CD8-positive, alpha-beta memory T cell (primary cell): ENCODE data around the gene CAMKMT. TPM values are rescaled to one million over a fixed set of nuclear protein-coding genes. Genes with fewer than 3 reads are reported as not detected.
A peak's percentile ranks its signal among the peaks of the same experiment; 100 is the strongest.

Experiments used
- CTCF ChIA-PET: fragments of 350-600 bp; sonication (Branson Sonifier 250); formaldehyde crosslinking; loops from one replicate; lab custom pipeline; 2021; ENCODE audit warnings: antibody characterized with exemption; lab: Charles Lee
- POLR2A ChIA-PET: fragments of 350-600 bp; sonication (Branson Sonifier 250); formaldehyde crosslinking; loops from one replicate; lab custom pipeline; 2021; ENCODE audit warnings: antibody characterized with exemption; lab: Charles Lee
- DNase-seq, 5 donors: peaks; one replicate each; pipeline versions ENCODE4 v3.0.0 to v3.0.0-alpha.2; 2020 to 2022; ENCODE audit warnings: mixed read lengths in 1 of 5
- H3K27ac ChIP-seq: one replicate; pipeline ENCODE4 v1.7.0; 2013; ENCODE audit warnings: low read depth, mild to moderate bottlenecking, low read length, moderate library complexity
- H3K27me3 ChIP-seq: 2 replicates; pipeline ENCODE4 v1.7.0; 2013; ENCODE audit warnings: low read length, mild to moderate bottlenecking; ENCODE audit not compliant: insufficient read depth, poor library complexity, severe bottlenecking
- H3K36me3 ChIP-seq: 2 replicates; pipeline ENCODE4 v1.7.0; 2013; ENCODE audit warnings: mild to moderate bottlenecking, low read length, moderate library complexity; ENCODE audit not compliant: insufficient read depth
- H3K4me1 ChIP-seq: 2 replicates; pipeline ENCODE4 v1.7.0; 2013; ENCODE audit warnings: mild to moderate bottlenecking, low read length, moderate library complexity; ENCODE audit not compliant: insufficient read depth
- H3K4me3 ChIP-seq: 2 replicates; pipeline ENCODE4 v1.7.0; 2013; ENCODE audit warnings: mild to moderate bottlenecking, low read length
- H3K9me3 ChIP-seq: 2 replicates; pipeline ENCODE4 v1.7.0; 2013; ENCODE audit warnings: mild to moderate bottlenecking, low read length
- H3K27ac Mint-ChIP-seq, 8 donors: one replicate each; pipeline ENCODE4 v1.8.0; 2020 to 2021; ENCODE audit warnings: mixed read lengths in 8 of 8, mild to moderate bottlenecking in 6 of 8, inconsistent platforms in 3 of 8, moderate library complexity in 3 of 8
- H3K27me3 Mint-ChIP-seq, 2 donors: one replicate each; pipeline ENCODE4 v1.8.0; 2020 to 2021; ENCODE audit warnings: mixed read lengths in 2 of 2, mild to moderate bottlenecking in 1 of 2, moderate library complexity in 1 of 2
- H3K36me3 Mint-ChIP-seq, 3 donors: one replicate each; pipeline ENCODE4 v1.8.0; 2020 to 2021; ENCODE audit warnings: mixed read lengths in 3 of 3, inconsistent platforms in 1 of 3, mild to moderate bottlenecking in 1 of 3
- H3K4me1 Mint-ChIP-seq, 3 donors: one replicate each; pipeline ENCODE4 v1.8.0; 2020 to 2021; ENCODE audit warnings: mixed read lengths in 3 of 3, inconsistent platforms in 1 of 3, mild to moderate bottlenecking in 1 of 3
- H3K4me3 Mint-ChIP-seq, 7 donors: one replicate each; pipeline ENCODE4 v1.8.0; 2020 to 2021; ENCODE audit warnings: mixed read lengths in 7 of 7, mild to moderate bottlenecking in 6 of 7, moderate library complexity in 4 of 7, inconsistent platforms in 2 of 7
- H3K9me3 Mint-ChIP-seq, 5 donors: one replicate each; pipeline ENCODE4 v1.8.0; 2020 to 2022; ENCODE audit warnings: mixed read lengths in 5 of 5, mild to moderate bottlenecking in 3 of 5, moderate library complexity in 2 of 5, inconsistent platforms in 1 of 5
- polyA plus RNA-seq: library from polyadenylated mRNA; unstranded; fragments of 300-500 nt; fragmentation: Illumina TruSeq; gene quantifications from one replicate; pipeline ENCODE4 v1.2.3, GENCODE V29; 2021
- total RNA-seq, 2 experiments: library from RNA; stranded (reverse); gene quantifications; one replicate each; pipeline ENCODE4 v1.2.3, GENCODE V29; 2021

CAMKMT gene
- total and polyA plus RNA-seq, 3 experiments from 2014 or later: 11.4 to 14.0 (median 11.7) TPM

GRCh38 chr2:44798139-44798659 is 436.5 kb downstream of the CAMKMT start:
- Histone ChIP-seq H3K4me1 (peaks cover 12% of the 10 kb centered on the region), H3K27ac (no peak overlapping the region), H3K4me3 (no peak overlapping the region), H3K36me3 (no peaks in the 10 kb centered on the region), H3K9me3 (no peaks in the 10 kb centered on the region), H3K27me3 (peaks cover 24% of the 10 kb centered on the region)
- H3K4me3 Mint-ChIP-seq: no peak overlapping the region
- DNase-seq: no peak
- peaks cover 0 to 4% (median 1%) of the 10 kb centered on the region in 3 donors for H3K36me3 Mint-ChIP-seq
- peaks cover 2 to 17% (median 8%) of the 10 kb centered on the region in 5 donors for H3K9me3 Mint-ChIP-seq
- CTCF ChIA-PET: no interaction called here
- peak overlapping the region in 1 of 8 donors; percentile 13 for H3K27ac Mint-ChIP-seq
- POLR2A ChIA-PET: no interaction called here
- H3K4me1 Mint-ChIP-seq: peaks cover 4 to 18% (median 6%) of the 10 kb centered on the region in 3 donors
- H3K27me3 Mint-ChIP-seq: peaks cover 44 to 65% of the 10 kb centered on the region in 2 donors

- CTCF ChIA-PET: no interaction called here
- Histone ChIP-seq H3K9me3 (no peaks in the 10 kb centered on the region), H3K4me3 (no peak overlapping the region), H3K27ac (no peak overlapping the region), H3K4me1 (peaks cover 12% of the 10 kb centered on the region), H3K27me3 (peaks cover 24% of the 10 kb centered on the region), H3K36me3 (no peaks in the 10 kb centered on the region)
- H3K9me3 Mint-ChIP-seq: peaks cover 0 to 15% (median 9%) of the 10 kb centered on the region in 5 donors
- peaks cover 4 to 18% (median 6%) of the 10 kb centered on the region in 3 donors for H3K4me1 Mint-ChIP-seq
- no peak overlapping the region for H3K4me3 Mint-ChIP-seq
- H3K36me3 Mint-ChIP-seq: peaks cover 0 to 4% (median 1%) of the 10 kb centered on the region in 3 donors
- POLR2A ChIA-PET: no interaction called here
- no peak overlapping the region for H3K27ac Mint-ChIP-seq
- no peak for DNase-seq
- H3K27me3 Mint-ChIP-seq: peaks cover 48 to 72% of the 10 kb centered on the region in 2 donors
These were observed 437.4 kb downstream of the CAMKMT start for GRCh38 chr2:44799105-44799504.

GRCh38 chr2:44799754-44800153 is 438.0 kb downstream of the CAMKMT start:
- CTCF ChIA-PET: no interaction called here
- DNase-seq: no peak
- Histone ChIP-seq H3K9me3 (no peaks in the 10 kb centered on the region), H3K27ac (no peak overlapping the region), H3K27me3 (peaks cover 24% of the 10 kb centered on the region), H3K36me3 (no peaks in the 10 kb centered on the region), H3K4me1 (peaks cover 12% of the 10 kb centered on the region), H3K4me3 (no peak overlapping the region)
- POLR2A ChIA-PET: no interaction called here
- Mint-ChIP-seq H3K4me1 (peaks cover 4 to 18% (median 6%) of the 10 kb centered on the region in 3 donors), H3K27ac (no peak overlapping the region), H3K36me3 (peaks cover 0 to 4% (median 1%) of the 10 kb centered on the region in 3 donors), H3K9me3 (peaks cover 0 to 15% (median 8%) of the 10 kb centered on the region in 5 donors), H3K27me3 (peaks cover 51 to 79% of the 10 kb centered on the region in 2 donors), H3K4me3 (no peak overlapping the region)

- Histone ChIP-seq H3K4me3 (no peak overlapping the region), H3K27ac (no peak overlapping the region), H3K36me3 (no peaks in the 10 kb centered on the region), H3K4me1 (peaks cover 12% of the 10 kb centered on the region), H3K9me3 (no peaks in the 10 kb centered on the region), H3K27me3 (peaks cover 34% of the 10 kb centered on the region)
- CTCF ChIA-PET: no interaction called here
- no peak for DNase-seq
- Mint-ChIP-seq H3K27me3 (peaks cover 67 to 84% of the 10 kb centered on the region in 2 donors), H3K27ac (no peak overlapping the region), H3K36me3 (peaks cover 0 to 4% (median 1%) of the 10 kb centered on the region in 3 donors), H3K9me3 (peaks cover 0 to 11% (median 4%) of the 10 kb centered on the region in 5 donors), H3K4me3 (peak overlapping the region in 3 of 7 donors; percentile 12 to 61 (median 19)), H3K4me1 (peaks cover 4 to 18% (median 9%) of the 10 kb centered on the region in 3 donors)
- POLR2A ChIA-PET: no interaction called here
These were observed 439.6 kb downstream of the CAMKMT start for GRCh38 chr2:44801289-44801840.

GRCh38 chr2:44801841-44802776 is 440.4 kb downstream of the CAMKMT start:
- peaks cover 12% of the 10 kb centered on the region for H3K4me1 ChIP-seq
- H3K27me3 ChIP-seq: peaks cover 34% of the 10 kb centered on the region
- peaks cover 74 to 91% of the 10 kb centered on the region in 2 donors for H3K27me3 Mint-ChIP-seq
- H3K9me3 ChIP-seq: no peaks in the 10 kb centered on the region
- no peak for DNase-seq
- CTCF ChIA-PET: no interaction called here
- H3K36me3 ChIP-seq: no peaks in the 10 kb centered on the region
- no peak overlapping the region for H3K27ac ChIP-seq
- POLR2A ChIA-PET: no interaction called here
- no peak overlapping the region for H3K4me3 ChIP-seq
- H3K27ac Mint-ChIP-seq: peak overlapping the region in 1 of 8 donors; percentile 65
- H3K4me3 Mint-ChIP-seq: peak overlapping the region in 3 of 7 donors; percentile 50 to 70 (median 53)
- H3K9me3 Mint-ChIP-seq: peaks cover 0 to 11% (median 4%) of the 10 kb centered on the region in 5 donors
- peaks cover 4 to 18% (median 9%) of the 10 kb centered on the region in 3 donors for H3K4me1 Mint-ChIP-seq
- peaks cover 0 to 4% (median 1%) of the 10 kb centered on the region in 3 donors for H3K36me3 Mint-ChIP-seq

GRCh38 chr2:44802777-44803424 is 441.2 kb downstream of the CAMKMT start:
- Histone ChIP-seq H3K27me3 (peaks cover 34% of the 10 kb centered on the region), H3K4me3 (no peak overlapping the region), H3K27ac (no peak overlapping the region), H3K4me1 (peaks cover 12% of the 10 kb centered on the region), H3K36me3 (no peaks in the 10 kb centered on the region), H3K9me3 (no peaks in the 10 kb centered on the region)
- no peak overlapping the region for H3K27ac Mint-ChIP-seq
- ChIA-PET POLR2A (no interaction called here), CTCF (no interaction called here)
- H3K4me3 Mint-ChIP-seq: no peak overlapping the region
- peaks cover 0 to 7% (median 0%) of the 10 kb centered on the region in 5 donors for H3K9me3 Mint-ChIP-seq
- H3K36me3 Mint-ChIP-seq: peaks cover 0 to 4% (median 1%) of the 10 kb centered on the region in 3 donors
- H3K27me3 Mint-ChIP-seq: peaks cover 71 to 90% of the 10 kb centered on the region in 2 donors
- H3K4me1 Mint-ChIP-seq: peaks cover 4 to 18% (median 9%) of the 10 kb centered on the region in 3 donors
- no peak for DNase-seq

GRCh38 chr2:44804406-44805265 is 442.9 kb downstream of the CAMKMT start:
- Histone ChIP-seq H3K4me1 (peaks cover 12% of the 10 kb centered on the region), H3K36me3 (no peaks in the 10 kb centered on the region), H3K27ac (no peak overlapping the region), H3K4me3 (no peak overlapping the region), H3K27me3 (peaks cover 27% of the 10 kb centered on the region), H3K9me3 (no peaks in the 10 kb centered on the region)
- H3K4me1 Mint-ChIP-seq: peaks cover 4 to 18% (median 9%) of the 10 kb centered on the region in 3 donors
- H3K27me3 Mint-ChIP-seq: peaks cover 60 to 88% of the 10 kb centered on the region in 2 donors
- CTCF ChIA-PET: no interaction called here
- peaks cover 0 to 7% (median 0%) of the 10 kb centered on the region in 5 donors for H3K9me3 Mint-ChIP-seq
- H3K27ac Mint-ChIP-seq: no peak overlapping the region
- no peak overlapping the region for H3K4me3 Mint-ChIP-seq
- POLR2A ChIA-PET: no interaction called here
- no peaks in the 10 kb centered on the region for H3K36me3 Mint-ChIP-seq
- no peak for DNase-seq
